ENCODE results near the gene LYST. TPM values are rescaled to one million over a fixed set of nuclear protein-coding genes. Genes with fewer than 3 reads are reported as not detected.

Gene LYST
- polyA plus RNA-seq, 1 donor from 2014 or later = 23.4 TPM

DNA sequence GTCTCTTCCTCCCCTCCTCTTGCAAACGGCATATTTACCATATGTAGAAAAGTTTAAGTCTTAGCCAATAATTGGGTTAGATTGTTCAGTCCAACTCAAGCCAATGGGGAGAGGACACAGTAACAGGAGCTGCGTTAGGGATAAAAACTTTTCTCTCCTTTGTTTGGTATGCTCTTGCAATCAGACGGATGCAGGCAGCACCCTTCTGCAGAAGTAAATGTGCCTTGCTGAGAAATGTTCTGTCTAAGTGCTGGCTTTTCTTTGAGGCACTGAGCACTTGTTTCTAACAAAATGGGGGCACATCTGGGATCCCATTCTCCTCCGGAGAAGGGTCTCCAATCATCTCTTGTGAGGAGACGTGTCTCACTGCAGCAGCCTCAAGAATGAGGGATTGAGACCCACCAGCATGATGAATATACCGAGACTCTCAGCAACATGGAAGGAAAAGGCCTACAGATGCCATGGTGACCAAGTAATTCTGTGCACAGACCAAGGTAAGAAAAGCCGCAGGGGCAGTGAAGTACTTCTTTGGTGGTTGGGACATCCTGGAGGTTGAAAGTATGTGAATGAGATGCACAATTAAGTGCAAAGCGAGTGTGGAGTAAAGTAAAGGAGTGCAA lies 196.4 kb downstream of the LYST start:
- no peaks in the 10 kb centered on the region for H3K9me2 ChIP-seq (ENCODE audit: insufficient read depth, low read length)
- H2AFZ ChIP-seq (ENCODE audit: low read depth, low read length) = no peak overlapping the region
- H3K9me3 ChIP-seq (ENCODE audit: low read length) = no peaks in the 10 kb centered on the region
- no peak overlapping the region for H3K27ac ChIP-seq (ENCODE audit: low read length)
- H3K4me3 ChIP-seq (ENCODE audit: low read length) = no peak overlapping the region
- H3F3A ChIP-seq (ENCODE audit: insufficient read depth, low read length, poor library complexity, severe bottlenecking) = no peaks in the 10 kb centered on the region
- H4K20me1 ChIP-seq (ENCODE audit: insufficient read depth) = no peaks in the 10 kb centered on the region
- TF ChIP-seq TAF1 (IDR thresholded peaks at IDR 0.05; ENCODE audit: low read depth) (no peak), EP300 (conservative IDR thresholded peaks at IDR 0.05; ENCODE audit: poor library complexity, severe bottlenecking) (no peak), MXI1 (conservative IDR thresholded peaks at IDR 0.05; ENCODE audit: poor library complexity, severe bottlenecking) (no peak), POLR2AphosphoS5 (IDR thresholded peaks at IDR 0.05) (no peak), RAD21 (conservative IDR thresholded peaks at IDR 0.05) (no peak), SMC3 (conservative IDR thresholded peaks at IDR 0.05; ENCODE audit: poor library complexity) (no peak), EZH2 (IDR thresholded peaks at IDR 0.05; ENCODE audit: borderline replicate concordance, insufficient read depth, low read length, poor library complexity, severe bottlenecking) (no peak)
- TF ChIP-seq, protein P1, sequence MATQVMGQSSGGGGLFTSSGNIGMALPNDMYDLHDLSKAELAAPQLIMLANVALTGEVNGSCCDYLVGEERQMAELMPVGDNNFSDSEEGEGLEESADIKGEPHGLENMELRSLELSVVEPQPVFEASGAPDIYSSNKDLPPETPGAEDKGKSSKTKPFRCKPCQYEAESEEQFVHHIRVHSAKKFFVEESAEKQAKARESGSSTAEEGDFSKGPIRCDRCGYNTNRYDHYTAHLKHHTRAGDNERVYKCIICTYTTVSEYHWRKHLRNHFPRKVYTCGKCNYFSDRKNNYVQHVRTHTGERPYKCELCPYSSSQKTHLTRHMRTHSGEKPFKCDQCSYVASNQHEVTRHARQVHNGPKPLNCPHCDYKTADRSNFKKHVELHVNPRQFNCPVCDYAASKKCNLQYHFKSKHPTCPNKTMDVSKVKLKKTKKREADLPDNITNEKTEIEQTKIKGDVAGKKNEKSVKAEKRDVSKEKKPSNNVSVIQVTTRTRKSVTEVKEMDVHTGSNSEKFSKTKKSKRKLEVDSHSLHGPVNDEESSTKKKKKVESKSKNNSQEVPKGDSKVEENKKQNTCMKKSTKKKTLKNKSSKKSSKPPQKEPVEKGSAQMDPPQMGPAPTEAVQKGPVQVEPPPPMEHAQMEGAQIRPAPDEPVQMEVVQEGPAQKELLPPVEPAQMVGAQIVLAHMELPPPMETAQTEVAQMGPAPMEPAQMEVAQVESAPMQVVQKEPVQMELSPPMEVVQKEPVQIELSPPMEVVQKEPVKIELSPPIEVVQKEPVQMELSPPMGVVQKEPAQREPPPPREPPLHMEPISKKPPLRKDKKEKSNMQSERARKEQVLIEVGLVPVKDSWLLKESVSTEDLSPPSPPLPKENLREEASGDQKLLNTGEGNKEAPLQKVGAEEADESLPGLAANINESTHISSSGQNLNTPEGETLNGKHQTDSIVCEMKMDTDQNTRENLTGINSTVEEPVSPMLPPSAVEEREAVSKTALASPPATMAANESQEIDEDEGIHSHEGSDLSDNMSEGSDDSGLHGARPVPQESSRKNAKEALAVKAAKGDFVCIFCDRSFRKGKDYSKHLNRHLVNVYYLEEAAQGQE (IDR thresholded peaks at IDR 0.05; ENCODE audit: borderline replicate concordance) = no peak
- TF ChIP-seq, protein P2, sequence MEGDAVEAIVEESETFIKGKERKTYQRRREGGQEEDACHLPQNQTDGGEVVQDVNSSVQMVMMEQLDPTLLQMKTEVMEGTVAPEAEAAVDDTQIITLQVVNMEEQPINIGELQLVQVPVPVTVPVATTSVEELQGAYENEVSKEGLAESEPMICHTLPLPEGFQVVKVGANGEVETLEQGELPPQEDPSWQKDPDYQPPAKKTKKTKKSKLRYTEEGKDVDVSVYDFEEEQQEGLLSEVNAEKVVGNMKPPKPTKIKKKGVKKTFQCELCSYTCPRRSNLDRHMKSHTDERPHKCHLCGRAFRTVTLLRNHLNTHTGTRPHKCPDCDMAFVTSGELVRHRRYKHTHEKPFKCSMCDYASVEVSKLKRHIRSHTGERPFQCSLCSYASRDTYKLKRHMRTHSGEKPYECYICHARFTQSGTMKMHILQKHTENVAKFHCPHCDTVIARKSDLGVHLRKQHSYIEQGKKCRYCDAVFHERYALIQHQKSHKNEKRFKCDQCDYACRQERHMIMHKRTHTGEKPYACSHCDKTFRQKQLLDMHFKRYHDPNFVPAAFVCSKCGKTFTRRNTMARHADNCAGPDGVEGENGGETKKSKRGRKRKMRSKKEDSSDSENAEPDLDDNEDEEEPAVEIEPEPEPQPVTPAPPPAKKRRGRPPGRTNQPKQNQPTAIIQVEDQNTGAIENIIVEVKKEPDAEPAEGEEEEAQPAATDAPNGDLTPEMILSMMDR (IDR thresholded peaks at IDR 0.05; ENCODE audit: poor library complexity, severe bottlenecking) = no peak
- H3K4me2 ChIP-seq (ENCODE audit: low read length) = no peak overlapping the region
- H3K9ac ChIP-seq (ENCODE audit: low read length) = no peak overlapping the region
- H3K79me2 ChIP-seq (replicated peaks; ENCODE audit: insufficient read depth, low read length) = peaks cover 4% of the 10 kb centered on the region
- H3K36me3 ChIP-seq (ENCODE audit: insufficient read depth, low read length) = no peaks in the 10 kb centered on the region
- no peaks in the 10 kb centered on the region for H3K27me3 ChIP-seq (ENCODE audit: insufficient read depth, low read depth, low read length)

DNA sequence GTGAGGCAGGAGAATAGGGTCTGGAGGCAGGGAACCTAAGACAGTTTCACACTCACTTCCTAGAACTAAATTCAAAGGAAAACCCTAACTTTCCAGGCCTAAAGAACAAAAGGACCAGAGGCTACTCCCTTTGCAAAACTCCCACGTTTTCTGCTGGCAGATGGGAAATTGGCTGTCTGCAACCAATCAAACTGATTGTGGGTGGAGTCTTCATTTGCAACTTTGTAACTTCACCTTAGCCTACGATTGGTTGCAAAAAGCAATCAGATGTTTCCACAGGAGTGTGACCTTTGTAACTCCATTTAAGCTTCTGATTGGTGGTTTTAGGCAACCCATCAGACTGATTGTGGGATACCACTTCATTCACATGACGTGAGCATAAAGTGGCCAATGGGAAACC lies 197.4 kb downstream of the LYST start:
- no peak overlapping the region for H3K9ac ChIP-seq (ENCODE audit: low read length)
- no peak overlapping the region for H3K27ac ChIP-seq (ENCODE audit: low read length)
- no peak overlapping the region for H2AFZ ChIP-seq (ENCODE audit: low read depth, low read length)
- H3K9me2 ChIP-seq (ENCODE audit: insufficient read depth, low read length) = no peaks in the 10 kb centered on the region
- no peaks in the 10 kb centered on the region for H3F3A ChIP-seq (ENCODE audit: insufficient read depth, low read length, poor library complexity, severe bottlenecking)
- no peaks in the 10 kb centered on the region for H3K36me3 ChIP-seq (ENCODE audit: insufficient read depth, low read length)
- H3K4me3 ChIP-seq (ENCODE audit: low read length) = no peak overlapping the region
- no peaks in the 10 kb centered on the region for H4K20me1 ChIP-seq (ENCODE audit: insufficient read depth)
- TF ChIP-seq POLR2AphosphoS5 (IDR thresholded peaks at IDR 0.05) = no peak
- TF ChIP-seq RAD21 (conservative IDR thresholded peaks at IDR 0.05) = no peak
- TF ChIP-seq EP300 (conservative IDR thresholded peaks at IDR 0.05; ENCODE audit: poor library complexity, severe bottlenecking) = no peak
- no peak for TF ChIP-seq TAF1 (IDR thresholded peaks at IDR 0.05; ENCODE audit: low read depth)
- TF ChIP-seq, protein P1 (IDR thresholded peaks at IDR 0.05; ENCODE audit: borderline replicate concordance) = no peak
- no peak for TF ChIP-seq SMC3 (conservative IDR thresholded peaks at IDR 0.05; ENCODE audit: poor library complexity)
- TF ChIP-seq, protein P2 (IDR thresholded peaks at IDR 0.05; ENCODE audit: poor library complexity, severe bottlenecking) = no peak
- no peak for TF ChIP-seq EZH2 (IDR thresholded peaks at IDR 0.05; ENCODE audit: borderline replicate concordance, insufficient read depth, low read length, poor library complexity, severe bottlenecking)
- TF ChIP-seq MXI1 (conservative IDR thresholded peaks at IDR 0.05; ENCODE audit: poor library complexity, severe bottlenecking) = no peak
- H3K79me2 ChIP-seq (replicated peaks; ENCODE audit: insufficient read depth, low read length) = peaks cover under 1% of the 10 kb centered on the region
- H3K27me3 ChIP-seq (ENCODE audit: insufficient read depth, low read depth, low read length) = no peaks in the 10 kb centered on the region
- H3K4me2 ChIP-seq (ENCODE audit: low read length) = no peak overlapping the region
- H3K9me3 ChIP-seq (ENCODE audit: low read length) = no peaks in the 10 kb centered on the region

Data from neural cell (in vitro differentiated cells).